T-helper 2 cell treated with Interferon-gamma antibody and Interleukin-4, amounts not matched to agents 100 ng/mL and 5 ng/mL, for 36 hours (primary cell): ENCODE results near the gene ADAMTS3. TPM values are rescaled to one million over a fixed set of nuclear protein-coding genes. Genes with fewer than 3 reads are reported as not detected.

Experiments used
- intact Hi-C: fragments of 100-400 bp; cut with micrococcal nuclease; formaldehyde crosslinking; loops from one replicate; pipeline ENCODE4 v1.15.1; 2023
- total RNA-seq: library from RNA; stranded (reverse); gene quantifications from 2 replicates; pipeline ENCODE4 v1.2.3, GENCODE V29; 2022

The ADAMTS3 gene
- total RNA-seq, 1 donor from 2014 or later: not detected

- intact Hi-C loops: no loop called here
Measured at GRCh38 chr4:72352711-72353110, 216.3 kb downstream of the ADAMTS3 start.

GRCh38 chr4:72351521-72351920 lies 217.5 kb downstream of the ADAMTS3 start:
- intact Hi-C loops: no loop called here

DNA sequence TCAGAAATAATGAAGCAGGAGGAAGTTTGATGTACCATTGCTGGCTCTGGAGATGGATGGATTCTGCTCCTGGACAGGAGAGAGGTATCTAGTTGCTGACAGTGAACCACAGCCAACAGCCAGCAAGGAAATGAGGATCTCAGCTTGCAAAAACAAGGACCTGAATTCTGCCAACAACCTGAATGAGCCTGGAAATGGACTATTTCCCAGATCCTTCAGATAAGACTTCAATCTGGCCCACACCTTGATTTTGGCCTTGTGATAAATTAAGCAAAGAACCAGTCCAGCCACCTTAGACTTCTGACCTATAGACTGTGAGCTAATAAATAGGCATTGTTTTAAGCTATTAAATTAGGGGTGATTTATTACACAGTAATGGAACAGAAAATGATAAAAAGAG lies 220.3 kb downstream of the ADAMTS3 start:
- intact Hi-C loops: no loop called here

DNA sequence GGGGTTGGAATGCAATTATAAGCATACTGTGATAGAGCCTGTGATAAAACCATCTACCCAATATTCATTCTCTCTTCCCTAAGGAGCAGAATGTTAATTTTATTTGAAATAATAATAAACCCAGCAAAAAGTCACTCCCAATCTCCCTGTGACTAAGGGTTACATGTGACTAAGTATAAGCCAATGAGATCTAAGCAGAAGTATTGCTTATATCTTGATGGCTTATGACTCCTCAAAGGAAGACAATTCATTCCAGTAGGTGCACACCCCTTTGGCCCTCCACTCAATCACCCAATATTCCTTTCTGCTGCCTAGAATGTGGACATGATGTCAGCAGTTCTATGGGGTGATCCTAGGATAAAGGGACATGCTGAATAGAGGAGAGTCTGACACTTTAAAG lies 224.6 kb downstream of the ADAMTS3 start:
- intact Hi-C loops: no loop called here

- intact Hi-C loops: no loop called here
Measured at GRCh38 chr4:72341432-72341820, 227.6 kb downstream of the ADAMTS3 start.

- intact Hi-C loops: no loop called here
Measured at GRCh38 chr4:72340803-72341431, 228.1 kb downstream of the ADAMTS3 start.

- intact Hi-C loops: no loop called here
Measured at GRCh38 chr4:72338060-72338459, 231.0 kb downstream of the ADAMTS3 start.

DNA sequence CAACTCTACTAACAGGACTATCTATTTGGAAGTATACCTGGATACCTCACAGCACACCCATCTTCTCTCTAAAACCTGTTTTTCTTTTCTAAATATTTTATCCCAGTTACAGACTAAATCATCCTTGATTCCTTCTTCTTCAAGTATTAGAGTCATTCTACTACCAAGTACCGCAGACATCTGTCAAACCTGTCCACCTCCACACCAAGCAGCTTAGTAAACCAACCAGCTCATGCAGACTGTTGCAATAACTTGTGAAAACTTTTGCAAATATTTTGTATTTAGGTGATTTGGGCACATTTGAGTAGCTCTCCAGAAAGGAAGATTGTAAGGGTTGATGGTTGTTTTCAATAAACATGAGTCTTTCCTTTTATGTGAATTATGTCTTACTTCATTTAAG lies 238.6 kb downstream of the ADAMTS3 start:
- intact Hi-C loops: no loop called here

DNA sequence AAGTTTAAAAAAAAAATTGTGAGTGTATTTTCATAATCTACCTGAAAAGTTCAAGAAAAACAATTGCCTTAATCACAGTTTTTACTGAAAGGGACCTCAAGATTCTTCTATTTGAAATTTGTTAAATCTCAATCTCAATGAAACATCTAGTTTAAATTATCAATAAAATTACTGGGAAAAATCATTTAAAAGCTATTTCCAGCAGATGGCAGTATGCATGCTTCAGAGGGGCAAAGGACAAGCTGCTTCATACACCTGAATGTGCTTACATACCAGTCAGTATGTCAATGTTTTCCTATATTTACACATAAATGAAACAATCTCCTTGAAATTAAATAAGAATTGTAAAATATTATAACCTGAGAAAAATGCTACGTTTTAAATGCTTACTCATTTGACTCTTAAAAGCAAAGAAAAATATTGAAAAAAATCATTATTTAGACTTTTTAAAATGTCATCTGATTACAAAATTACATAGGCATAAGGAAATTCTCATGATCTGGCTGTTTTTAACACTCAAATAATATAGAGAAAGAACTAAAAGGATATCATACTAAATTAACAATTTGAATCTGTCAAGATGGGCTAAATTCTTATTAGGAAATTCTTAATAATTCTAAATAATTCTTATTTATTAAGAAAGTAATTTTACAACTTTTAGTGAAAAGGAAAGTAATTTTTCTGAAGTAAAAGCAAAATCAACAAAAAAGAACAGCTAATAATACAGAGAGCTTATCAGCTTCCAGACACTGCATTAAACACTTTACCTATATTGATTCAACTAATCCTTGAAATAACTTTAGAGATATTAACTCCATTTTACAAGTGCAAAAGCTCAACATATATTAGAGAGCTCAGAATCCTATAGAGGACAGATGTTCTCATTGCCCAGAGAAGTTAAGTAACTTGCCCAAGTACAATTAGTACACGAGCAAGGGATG lies 242.1 kb downstream of the ADAMTS3 start:
- intact Hi-C loops: loop anchor here (10.0 kb wide), 2 partner anchors 138 to 688 kb away; no protein-coding TSS in a partner anchor

GRCh38 chr4:72325215-72325614 lies 243.8 kb downstream of the ADAMTS3 start:
- intact Hi-C loops: loop anchor here (10.0 kb wide), 2 partner anchors 140 to 690 kb away; no protein-coding TSS in a partner anchor

- intact Hi-C loops: loop anchor here (10.0 kb wide), 2 partner anchors 142 to 692 kb away; no protein-coding TSS in a partner anchor
Measured at GRCh38 chr4:72323227-72323626, 245.8 kb downstream of the ADAMTS3 start.

GRCh38 chr4:72320223-72320948 lies 248.6 kb downstream of the ADAMTS3 start:
- intact Hi-C loops: loop anchor here (10.0 kb wide), 2 partner anchors 144 to 694 kb away; no protein-coding TSS in a partner anchor

- intact Hi-C loops: loop anchor here (10.0 kb wide), 2 partner anchors 145 to 695 kb away; no protein-coding TSS in a partner anchor
Measured at GRCh38 chr4:72319601-72320021, 249.4 kb downstream of the ADAMTS3 start.

DNA sequence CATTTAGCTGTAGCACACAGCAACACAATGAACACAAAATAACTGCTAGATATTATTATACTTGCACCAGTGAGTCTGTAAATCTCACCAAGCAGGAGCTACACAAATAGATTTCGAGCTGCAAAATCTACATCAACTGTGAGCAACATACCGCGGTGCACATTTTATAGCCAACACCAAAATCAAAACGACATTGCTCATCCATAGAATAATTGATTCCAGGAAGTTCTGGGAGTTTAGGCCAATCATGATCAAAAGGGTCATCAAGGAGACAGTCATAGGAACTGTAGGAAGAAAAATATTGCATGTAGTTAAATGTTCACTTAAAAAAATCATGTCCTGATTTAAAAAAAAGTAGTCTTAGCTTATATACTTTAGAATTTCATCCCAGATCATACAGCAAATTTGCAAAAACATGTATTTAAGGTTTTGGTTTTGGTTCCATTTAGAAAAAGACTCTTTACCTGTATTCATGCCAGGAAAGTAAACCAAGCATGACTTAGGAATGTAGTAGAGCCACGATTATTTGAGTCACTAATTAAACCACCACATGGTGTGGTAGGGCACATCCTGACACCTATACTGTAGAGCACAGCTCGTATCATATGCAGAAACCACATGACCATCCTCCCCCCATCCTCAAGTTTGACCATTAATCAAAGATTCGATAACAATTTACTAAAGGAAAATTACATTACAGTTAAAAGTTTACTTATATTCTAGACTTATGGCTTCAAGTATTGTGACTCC lies 250.4 kb downstream of the ADAMTS3 start:
- intact Hi-C loops: no loop called here

GRCh38 chr4:72314869-72315268 lies 254.2 kb downstream of the ADAMTS3 start:
- intact Hi-C loops: no loop called here

DNA sequence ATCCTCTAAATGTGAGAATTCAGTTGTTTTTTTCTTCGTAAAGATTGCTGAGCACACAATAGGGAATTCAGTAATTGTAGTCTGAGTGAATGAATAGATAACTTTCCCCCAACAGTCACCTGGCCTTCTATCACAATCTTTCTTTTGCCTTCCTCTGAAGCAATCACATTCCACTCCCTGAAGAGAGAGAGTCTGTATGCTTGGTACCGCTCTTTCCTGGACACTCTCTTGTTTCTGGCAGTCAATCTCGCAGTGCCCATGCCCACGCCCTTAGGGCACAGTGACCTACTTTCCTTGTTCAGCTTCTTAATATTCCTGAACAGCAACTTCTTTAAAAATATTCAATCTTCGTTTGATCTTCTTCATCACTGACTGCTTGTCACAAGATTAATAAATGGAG lies 255.9 kb downstream of the ADAMTS3 start:
- intact Hi-C loops: no loop called here

- intact Hi-C loops: no loop called here
Measured at GRCh38 chr4:72312032-72312650, 256.9 kb downstream of the ADAMTS3 start.

DNA sequence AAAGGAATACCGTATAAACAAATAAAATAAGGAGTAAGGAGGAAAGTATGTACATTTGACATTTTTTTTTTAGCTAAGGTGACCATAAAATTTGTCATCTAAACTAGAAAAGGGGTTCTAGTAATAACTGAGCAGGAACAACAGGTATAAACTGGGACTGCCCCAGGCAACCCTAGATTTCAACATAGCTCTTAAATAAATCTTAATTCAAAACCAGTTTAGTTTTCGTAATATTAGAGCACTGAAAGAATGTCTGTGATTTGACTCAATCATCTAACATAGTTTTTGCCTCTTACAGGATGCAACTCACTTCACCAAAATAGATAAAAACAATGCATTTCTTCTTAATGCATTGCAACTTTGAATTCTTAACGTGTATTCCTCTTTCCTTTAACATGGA lies 257.7 kb downstream of the ADAMTS3 start:
- intact Hi-C loops: no loop called here

DNA sequence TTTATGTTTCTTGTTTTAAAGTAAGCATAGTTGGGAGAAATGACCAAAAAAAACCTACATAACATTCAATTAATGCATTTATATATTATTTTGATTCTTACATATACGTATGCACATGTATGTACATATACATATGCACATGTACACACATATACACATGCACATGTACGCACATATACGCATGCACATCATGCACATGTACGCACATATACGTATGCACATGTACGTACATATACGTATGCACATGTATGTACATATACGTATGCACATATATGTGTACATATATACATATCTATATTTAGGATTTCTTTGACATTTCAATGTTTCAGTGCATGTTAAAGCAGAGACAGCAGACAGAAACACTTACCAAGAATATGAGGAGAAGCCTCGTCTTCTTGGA lies 263.4 kb downstream of the ADAMTS3 start:
- intact Hi-C loops: no loop called here

DNA sequence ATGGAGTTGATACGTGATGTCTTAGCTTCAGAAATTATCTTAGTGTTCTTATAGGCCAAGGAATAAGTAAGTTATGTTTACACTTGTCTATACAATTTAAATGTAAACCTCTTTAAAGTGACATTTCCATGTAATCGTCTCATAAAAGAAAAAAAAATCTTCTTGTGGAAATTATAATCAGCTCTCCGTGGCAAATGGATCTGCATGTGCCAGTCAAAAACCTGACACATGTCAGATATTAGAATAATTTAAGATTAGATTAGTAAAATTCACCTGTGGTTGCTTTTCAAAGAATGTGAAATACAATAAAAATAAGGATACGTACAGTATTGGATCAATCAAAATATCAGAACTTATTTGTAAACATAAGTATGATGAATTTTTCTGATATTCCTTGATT lies 263.9 kb downstream of the ADAMTS3 start:
- intact Hi-C loops: no loop called here
